ENCODE measurements around the gene CCDC171. TPM values are rescaled to one million over a fixed set of nuclear protein-coding genes. Genes with fewer than 3 reads are reported as not detected.
A peak's percentile ranks its signal among the peaks of the same experiment; 100 is the strongest.
"Not testable (repeated sequence)": the region's sequence is repeated elsewhere in the genome, so short reads cannot be mapped to it uniquely, and the experiment has no call there.

CCDC171 gene
- total and polyA plus RNA-seq, 4 donors: 3.3 to 28.3 (median 17.2) TPM

DNA sequence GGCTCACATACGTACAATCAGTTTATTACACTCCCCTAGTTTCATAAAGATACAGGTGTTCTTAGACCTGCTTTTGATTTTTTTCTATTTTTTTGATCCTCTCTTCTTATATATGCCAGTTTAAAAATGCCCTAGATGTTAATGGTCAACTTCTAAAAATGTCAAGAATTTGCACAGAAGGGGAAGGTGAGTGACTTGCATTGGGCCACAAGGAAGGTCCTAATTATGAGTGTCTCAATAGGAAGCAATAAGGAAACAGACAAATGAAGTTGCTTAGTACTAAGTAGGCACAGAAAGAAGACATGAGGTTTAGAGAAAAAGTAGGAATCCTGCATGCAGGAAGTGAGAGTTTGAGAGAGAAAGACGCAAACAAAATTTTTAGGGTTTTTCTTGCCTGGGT is 3.2 kb upstream of the CCDC171 start:
- no CpG with 5 or more reads among the region's 2 CpGs for WGBS (ENCODE audit: insufficient coverage)

DNA sequence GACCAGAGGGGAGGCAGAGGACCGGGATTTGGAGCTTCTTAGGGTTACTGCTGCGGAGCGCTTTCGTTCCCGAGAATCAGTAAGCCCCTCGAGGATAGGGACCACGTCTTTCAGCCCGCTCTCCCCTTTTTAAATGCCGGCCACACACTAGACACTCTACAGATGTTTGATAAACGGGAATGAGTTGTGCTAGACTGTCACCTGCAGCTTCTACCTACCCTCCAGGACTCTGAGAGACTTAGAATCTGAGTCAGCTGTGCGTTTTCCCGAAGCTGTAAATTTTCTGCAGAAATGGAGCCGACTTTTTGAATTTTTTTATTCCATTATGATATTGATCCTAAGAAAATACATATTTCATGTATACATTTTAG is 670 bp downstream of the CCDC171 start:
- WGBS (ENCODE audit: insufficient coverage): 0% methylated on average over 1 of the region's 13 CpGs

More for the DNA sequence above, 3.2 kb upstream of the CCDC171 start:
- H3K4me1 ChIP-seq (ENCODE audit: control insufficient read depth, insufficient read depth, low read length): peaks cover 12% of the 10 kb centered on the region
- DNase-seq (ENCODE audit: low read depth in 4 of 6, low spot score in 6 of 6): no peak
- H3K9me3 ChIP-seq (ENCODE audit: control insufficient read depth, insufficient read depth, low read length): no peaks in the 10 kb centered on the region
- H3K27ac ChIP-seq (ENCODE audit: low read depth, low read length): no peak overlapping the region
- H3K27me3 ChIP-seq (ENCODE audit: control insufficient read depth, insufficient read depth, low read length): no peaks in the 10 kb centered on the region
- H3K36me3 ChIP-seq (ENCODE audit: control insufficient read depth, insufficient read depth, low read length): no peaks in the 10 kb centered on the region
- no peak overlapping the region for H3K4me3 ChIP-seq (ENCODE audit: low read depth, low read length)

DNA sequence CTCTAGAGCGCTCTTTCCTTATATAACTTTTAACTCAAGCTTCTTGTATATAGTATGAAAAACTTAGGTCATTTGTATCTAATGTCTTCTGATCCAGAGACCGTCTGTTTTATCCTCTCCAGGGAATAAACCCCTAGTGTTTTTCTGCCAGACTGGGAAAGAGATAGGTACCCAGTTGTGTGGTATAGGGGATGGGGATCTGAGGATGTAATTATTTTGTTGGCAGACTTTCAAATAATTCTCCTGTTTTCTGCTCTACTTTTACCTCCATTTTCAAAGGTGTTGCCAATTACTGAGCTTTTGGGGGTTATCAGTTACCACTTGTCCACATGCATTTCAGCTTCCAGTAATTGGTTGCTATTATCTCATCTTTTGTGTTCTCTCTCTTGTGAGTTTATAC is 17.9 kb downstream of the CCDC171 start:
- Histone ChIP-seq H3K27me3 (ENCODE audit: control insufficient read depth, insufficient read depth, low read length) (no peaks in the 10 kb centered on the region), H3K27ac (ENCODE audit: low read depth, low read length) (no peak overlapping the region), H3K36me3 (ENCODE audit: control insufficient read depth, insufficient read depth, low read length) (no peaks in the 10 kb centered on the region), H3K4me3 (ENCODE audit: low read depth, low read length) (no peak overlapping the region), H3K4me1 (ENCODE audit: control insufficient read depth, insufficient read depth, low read length) (no peaks in the 10 kb centered on the region), H3K9me3 (ENCODE audit: control insufficient read depth, insufficient read depth, low read length) (no peaks in the 10 kb centered on the region)
- DNase-seq (ENCODE audit: low read depth in 4 of 6, low spot score in 6 of 6): no peak
- no CpG with 5 or more reads among the region's 2 CpGs for WGBS (ENCODE audit: insufficient coverage)

More for the DNA sequence above, 670 bp downstream of the CCDC171 start:
- peak in 1 of 6 donors; percentile 24 for DNase-seq (ENCODE audit: low read depth in 4 of 6, low spot score in 6 of 6)
- Histone ChIP-seq H3K36me3 (ENCODE audit: control insufficient read depth, insufficient read depth, low read length) (no peaks in the 10 kb centered on the region), H3K4me3 (ENCODE audit: low read depth, low read length) (peak overlapping the region; percentile 99), H3K9me3 (ENCODE audit: control insufficient read depth, insufficient read depth, low read length) (no peaks in the 10 kb centered on the region), H3K27me3 (ENCODE audit: control insufficient read depth, insufficient read depth, low read length) (no peaks in the 10 kb centered on the region), H3K4me1 (ENCODE audit: control insufficient read depth, insufficient read depth, low read length) (peaks cover 12% of the 10 kb centered on the region), H3K27ac (ENCODE audit: low read depth, low read length) (peak overlapping the region; percentile 98)

GRCh38 chr9:15572200-15572770 is 19.4 kb downstream of the CCDC171 start:
- DNase-seq (ENCODE audit: low read depth in 4 of 6, low spot score in 6 of 6): no peak
- WGBS (ENCODE audit: insufficient coverage): no CpG with 5 or more reads among the region's 1 CpG
- no peak overlapping the region for H3K27ac ChIP-seq (ENCODE audit: low read depth, low read length)
- no peaks in the 10 kb centered on the region for H3K27me3 ChIP-seq (ENCODE audit: control insufficient read depth, insufficient read depth, low read length)
- H3K36me3 ChIP-seq (ENCODE audit: control insufficient read depth, insufficient read depth, low read length): no peaks in the 10 kb centered on the region
- no peaks in the 10 kb centered on the region for H3K9me3 ChIP-seq (ENCODE audit: control insufficient read depth, insufficient read depth, low read length)
- no peaks in the 10 kb centered on the region for H3K4me1 ChIP-seq (ENCODE audit: control insufficient read depth, insufficient read depth, low read length)
- H3K4me3 ChIP-seq (ENCODE audit: low read depth, low read length): no peak overlapping the region

- H3K27me3 ChIP-seq (ENCODE audit: control insufficient read depth, insufficient read depth, low read length): no peaks in the 10 kb centered on the region
- H3K4me3 ChIP-seq (ENCODE audit: low read depth, low read length): no peak overlapping the region
- no peaks in the 10 kb centered on the region for H3K9me3 ChIP-seq (ENCODE audit: control insufficient read depth, insufficient read depth, low read length)
- no peak overlapping the region for H3K27ac ChIP-seq (ENCODE audit: low read depth, low read length)
- DNase-seq (ENCODE audit: low read depth in 4 of 6, low spot score in 6 of 6): no peak
- WGBS (ENCODE audit: insufficient coverage): 87% methylated on average over 2 of the region's 8 CpGs
- no peaks in the 10 kb centered on the region for H3K36me3 ChIP-seq (ENCODE audit: control insufficient read depth, insufficient read depth, low read length)
- H3K4me1 ChIP-seq (ENCODE audit: control insufficient read depth, insufficient read depth, low read length): no peaks in the 10 kb centered on the region
These were observed 23.7 kb downstream of the CCDC171 start for GRCh38 chr9:15576350-15577050.

- H3K4me1 ChIP-seq (ENCODE audit: control insufficient read depth, insufficient read depth, low read length): no peaks in the 10 kb centered on the region
- H3K9me3 ChIP-seq (ENCODE audit: control insufficient read depth, insufficient read depth, low read length): peaks cover 1% of the 10 kb centered on the region
- H3K4me3 ChIP-seq (ENCODE audit: low read depth, low read length): no peak overlapping the region
- DNase-seq (ENCODE audit: low read depth in 4 of 6, low spot score in 6 of 6): peak in 1 of 6 donors; percentile 3
- 95% methylated on average over 6 of the region's 6 CpGs for WGBS (ENCODE audit: insufficient coverage)
- H3K27ac ChIP-seq (ENCODE audit: low read depth, low read length): no peak overlapping the region
- no peaks in the 10 kb centered on the region for H3K36me3 ChIP-seq (ENCODE audit: control insufficient read depth, insufficient read depth, low read length)
- no peaks in the 10 kb centered on the region for H3K27me3 ChIP-seq (ENCODE audit: control insufficient read depth, insufficient read depth, low read length)
These were observed 25.9 kb downstream of the CCDC171 start for GRCh38 chr9:15578714-15579113.

- no peak for DNase-seq (ENCODE audit: low read depth in 4 of 6, low spot score in 6 of 6)
- Histone ChIP-seq H3K36me3 (ENCODE audit: control insufficient read depth, insufficient read depth, low read length) (no peaks in the 10 kb centered on the region), H3K9me3 (ENCODE audit: control insufficient read depth, insufficient read depth, low read length) (peaks cover 1% of the 10 kb centered on the region), H3K27me3 (ENCODE audit: control insufficient read depth, insufficient read depth, low read length) (no peaks in the 10 kb centered on the region), H3K27ac (ENCODE audit: low read depth, low read length) (no peak overlapping the region), H3K4me3 (ENCODE audit: low read depth, low read length) (no peak overlapping the region), H3K4me1 (ENCODE audit: control insufficient read depth, insufficient read depth, low read length) (no peaks in the 10 kb centered on the region)
- WGBS (ENCODE audit: insufficient coverage): 86% methylated on average over 2 of the region's 3 CpGs
These were observed 31.5 kb downstream of the CCDC171 start for GRCh38 chr9:15584379-15584778.

DNA sequence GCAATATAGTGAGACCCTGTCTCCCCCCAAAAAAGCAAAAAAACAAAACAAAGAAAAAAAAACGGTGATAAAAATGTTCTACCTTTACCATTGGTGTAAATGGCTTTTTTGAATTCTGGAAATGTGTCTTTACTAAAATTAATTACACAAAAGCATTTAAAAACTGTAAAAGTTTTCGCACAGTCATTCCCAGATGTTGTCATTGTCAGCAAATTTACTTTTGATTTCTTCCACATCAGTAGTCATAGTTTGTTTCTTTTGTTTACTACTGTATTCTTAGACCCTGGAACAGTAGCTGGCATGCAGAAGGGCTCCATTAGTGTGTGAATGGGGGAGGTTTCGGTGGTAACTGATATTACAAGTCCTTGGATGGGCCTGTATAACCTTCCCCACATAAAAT is 39.5 kb downstream of the CCDC171 start:
- Histone ChIP-seq H3K4me3 (ENCODE audit: low read depth, low read length) (no peak overlapping the region), H3K27ac (ENCODE audit: low read depth, low read length) (no peak overlapping the region), H3K36me3 (ENCODE audit: control insufficient read depth, insufficient read depth, low read length) (no peaks in the 10 kb centered on the region), H3K27me3 (ENCODE audit: control insufficient read depth, insufficient read depth, low read length) (no peaks in the 10 kb centered on the region), H3K9me3 (ENCODE audit: control insufficient read depth, insufficient read depth, low read length) (no peaks in the 10 kb centered on the region), H3K4me1 (ENCODE audit: control insufficient read depth, insufficient read depth, low read length) (no peaks in the 10 kb centered on the region)
- WGBS (ENCODE audit: insufficient coverage): 60% methylated on average over 1 of the region's 3 CpGs
- DNase-seq (ENCODE audit: low read depth in 4 of 6, low spot score in 6 of 6): no peak

- not testable (repeated sequence) for H3K27ac ChIP-seq (ENCODE audit: low read depth, low read length); H3K4me3 ChIP-seq (ENCODE audit: low read depth, low read length); H3K36me3 ChIP-seq (ENCODE audit: control insufficient read depth, insufficient read depth, low read length); H3K27me3 ChIP-seq (ENCODE audit: control insufficient read depth, insufficient read depth, low read length); H3K4me1 ChIP-seq (ENCODE audit: control insufficient read depth, insufficient read depth, low read length); H3K9me3 ChIP-seq (ENCODE audit: control insufficient read depth, insufficient read depth, low read length)
- no CpG with 5 or more reads among the region's 1 CpG for WGBS (ENCODE audit: insufficient coverage)
- DNase-seq (ENCODE audit: low read depth in 4 of 6, low spot score in 6 of 6): peak in 1 of 6 donors; percentile 64
These were observed 40.1 kb downstream of the CCDC171 start for GRCh38 chr9:15592940-15593339.

DNA sequence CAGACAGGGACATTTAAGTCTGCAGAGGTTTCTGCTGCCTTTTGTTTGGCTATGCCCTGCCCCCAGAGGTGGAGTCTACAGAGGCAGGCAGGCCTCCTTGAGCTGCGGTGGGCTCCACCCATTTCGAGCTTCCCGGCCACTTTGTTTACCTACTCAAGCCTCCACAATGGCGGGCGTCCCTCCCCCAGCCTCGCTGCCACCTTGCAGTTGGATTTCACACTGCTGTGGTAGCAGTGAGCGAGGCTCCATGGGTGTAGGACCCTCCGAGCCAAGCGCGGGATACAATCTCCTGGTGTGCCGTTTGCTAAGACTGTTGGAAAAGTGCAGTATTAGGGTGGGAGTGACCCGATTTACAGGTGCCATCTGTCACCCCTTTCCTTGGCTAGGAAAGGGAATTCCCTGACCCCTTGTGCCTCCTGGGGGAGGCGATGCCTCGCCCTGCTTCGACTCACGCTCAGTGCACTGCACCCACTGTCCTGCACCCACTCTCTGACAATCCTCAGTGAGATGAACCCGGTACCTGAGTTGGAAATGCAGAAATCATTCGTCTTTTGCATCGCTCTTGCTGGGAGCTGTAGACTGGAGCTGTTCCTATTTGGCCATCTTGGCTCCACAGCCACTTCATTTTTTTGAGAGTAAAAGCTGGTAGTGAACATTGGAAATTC is 48.0 kb downstream of the CCDC171 start:
- H3K36me3 ChIP-seq (ENCODE audit: control insufficient read depth, insufficient read depth, low read length); DNase-seq (ENCODE audit: low read depth in 4 of 6, low spot score in 6 of 6); H3K9me3 ChIP-seq (ENCODE audit: control insufficient read depth, insufficient read depth, low read length); H3K27me3 ChIP-seq (ENCODE audit: control insufficient read depth, insufficient read depth, low read length); H3K4me1 ChIP-seq (ENCODE audit: control insufficient read depth, insufficient read depth, low read length); H3K27ac ChIP-seq (ENCODE audit: low read depth, low read length); H3K4me3 ChIP-seq (ENCODE audit: low read depth, low read length): not testable (repeated sequence)
- WGBS (ENCODE audit: insufficient coverage): 97% methylated on average over 15 of the region's 19 CpGs
